WTC11 (cell line): Measurements from ENCODE around the gene FXN.

ENCODE experiments used
- AFF4 ChIP-seq: sonication (generic); formaldehyde crosslinking; IDR thresholded peaks from 2 replicates; pipeline ENCODE4 v1.8.1; 2023; ENCODE audit warnings: mild to moderate bottlenecking, missing genetic modification reagents, borderline replicate concordance
- E2F1 ChIP-seq: sonication (generic); formaldehyde crosslinking; IDR thresholded peaks from 2 replicates; pipeline ENCODE4 v1.8.0; 2022; ENCODE audit warnings: mild to moderate bottlenecking, missing genetic modification reagents
- FOXK1 ChIP-seq: sonication (generic); formaldehyde crosslinking; IDR thresholded peaks from 2 replicates; pipeline ENCODE4 v1.8.0; 2022; ENCODE audit warnings: mild to moderate bottlenecking, moderate library complexity, missing genetic modification reagents
- ZNF232 ChIP-seq: sonication (generic); formaldehyde crosslinking; IDR thresholded peaks from 2 replicates; pipeline ENCODE4 v1.8.0; 2022; ENCODE audit warnings: mild to moderate bottlenecking, missing genetic modification reagents
- TF ChIP-seq, protein P1 (sequence below): fragments of 200-600 bp; IDR thresholded peaks from 2 replicates; pipeline ENCODE4 v1.8.0; 2022; ENCODE audit warnings: antibody characterized with exemption

DNA sequence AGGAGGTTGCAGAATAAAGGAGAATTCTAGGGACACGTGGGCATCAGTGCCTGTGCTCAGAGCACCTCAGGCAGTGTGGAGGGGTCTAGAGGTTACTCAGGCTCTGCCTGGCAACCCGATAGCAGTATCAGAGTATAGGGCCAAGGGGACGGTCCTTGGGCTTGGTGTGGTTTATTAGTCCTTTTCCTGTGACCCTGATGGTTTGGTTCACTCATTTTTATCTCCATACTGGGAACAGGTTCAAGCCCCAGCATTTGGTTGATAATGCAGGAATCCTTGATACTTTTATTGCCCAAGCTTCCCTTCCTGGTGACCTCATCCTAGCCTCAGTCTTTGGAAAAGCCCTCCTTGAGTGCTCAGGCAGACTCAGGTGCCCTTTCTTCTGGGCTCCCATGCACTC lies 35.5 kb downstream of the FXN start:
- TF ChIP-seq, protein P1, sequence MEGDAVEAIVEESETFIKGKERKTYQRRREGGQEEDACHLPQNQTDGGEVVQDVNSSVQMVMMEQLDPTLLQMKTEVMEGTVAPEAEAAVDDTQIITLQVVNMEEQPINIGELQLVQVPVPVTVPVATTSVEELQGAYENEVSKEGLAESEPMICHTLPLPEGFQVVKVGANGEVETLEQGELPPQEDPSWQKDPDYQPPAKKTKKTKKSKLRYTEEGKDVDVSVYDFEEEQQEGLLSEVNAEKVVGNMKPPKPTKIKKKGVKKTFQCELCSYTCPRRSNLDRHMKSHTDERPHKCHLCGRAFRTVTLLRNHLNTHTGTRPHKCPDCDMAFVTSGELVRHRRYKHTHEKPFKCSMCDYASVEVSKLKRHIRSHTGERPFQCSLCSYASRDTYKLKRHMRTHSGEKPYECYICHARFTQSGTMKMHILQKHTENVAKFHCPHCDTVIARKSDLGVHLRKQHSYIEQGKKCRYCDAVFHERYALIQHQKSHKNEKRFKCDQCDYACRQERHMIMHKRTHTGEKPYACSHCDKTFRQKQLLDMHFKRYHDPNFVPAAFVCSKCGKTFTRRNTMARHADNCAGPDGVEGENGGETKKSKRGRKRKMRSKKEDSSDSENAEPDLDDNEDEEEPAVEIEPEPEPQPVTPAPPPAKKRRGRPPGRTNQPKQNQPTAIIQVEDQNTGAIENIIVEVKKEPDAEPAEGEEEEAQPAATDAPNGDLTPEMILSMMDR: no peak
- TF ChIP-seq AFF4 (CRISPR knock-in tag) (no peak), E2F1 (CRISPR knock-in tag) (no peak), ZNF232 (CRISPR knock-in tag) (no peak), FOXK1 (no peak)
